SK-N-SH treated with all-trans-retinoic acid at 6 μM for 48 hours (cell line): ENCODE data around the gene UNC13C.

Experiments used
- ARNTL ChIP-seq: fragments of 450-650 bp; formaldehyde crosslinking; IDR thresholded peaks from 2 replicates; pipeline ENCODE4 v1.5.0; 2020; ENCODE audit warnings: low read depth, mild to moderate bottlenecking, moderate library complexity, borderline replicate concordance
- OSR1 ChIP-seq: fragments of 250-450 bp; sonication (Bioruptor Pico); IDR thresholded peaks from 2 replicates; pipeline ENCODE4 v1.8.0; 2022; ENCODE audit warnings: moderate library complexity, mild to moderate bottlenecking, inconsistent platforms
- PPARA ChIP-seq: fragments of 250-450 bp; sonication (Bioruptor Pico); IDR thresholded peaks from 2 replicates; pipeline ENCODE4 v1.5.0; 2020; ENCODE audit warnings: mild to moderate bottlenecking, borderline replicate concordance
- RARB ChIP-seq: fragments of 250-450 bp; sonication (Bioruptor Pico); IDR thresholded peaks from 2 replicates; pipeline ENCODE4 v1.8.0; 2021; ENCODE audit warnings: mild to moderate bottlenecking, moderate library complexity
- TCF4 ChIP-seq: fragments of 250-450 bp; sonication (Bioruptor Pico); IDR thresholded peaks from 2 replicates; pipeline ENCODE4 v1.8.0; 2021; ENCODE audit warnings: mild to moderate bottlenecking, moderate library complexity, borderline replicate concordance
- ZC3H10 ChIP-seq: fragments of 250-450 bp; sonication (Bioruptor Pico); IDR thresholded peaks from 2 replicates; pipeline ENCODE4 v1.5.1; 2021; ENCODE audit warnings: mild to moderate bottlenecking, moderate library complexity
- TF ChIP-seq, protein P1 (sequence below): fragments of 250-450 bp; sonication (Bioruptor Pico); IDR thresholded peaks from 2 replicates; pipeline ENCODE4 v1.8.0; 2021; ENCODE audit warnings: low read depth, mild to moderate bottlenecking, moderate library complexity, borderline replicate concordance
- TF ChIP-seq, protein P2 (sequence below): fragments of 250-450 bp; sonication (Bioruptor Pico); IDR thresholded peaks from 2 replicates; pipeline ENCODE4 v1.8.0; 2020; ENCODE audit warnings: mild to moderate bottlenecking, moderate library complexity, borderline replicate concordance
- TF ChIP-seq, protein P3 (sequence below): fragments of 250-450 bp; sonication (Bioruptor Pico); IDR thresholded peaks from 2 replicates; pipeline ENCODE4 v1.5.0; 2020; ENCODE audit warnings: mild to moderate bottlenecking, moderate library complexity

DNA sequence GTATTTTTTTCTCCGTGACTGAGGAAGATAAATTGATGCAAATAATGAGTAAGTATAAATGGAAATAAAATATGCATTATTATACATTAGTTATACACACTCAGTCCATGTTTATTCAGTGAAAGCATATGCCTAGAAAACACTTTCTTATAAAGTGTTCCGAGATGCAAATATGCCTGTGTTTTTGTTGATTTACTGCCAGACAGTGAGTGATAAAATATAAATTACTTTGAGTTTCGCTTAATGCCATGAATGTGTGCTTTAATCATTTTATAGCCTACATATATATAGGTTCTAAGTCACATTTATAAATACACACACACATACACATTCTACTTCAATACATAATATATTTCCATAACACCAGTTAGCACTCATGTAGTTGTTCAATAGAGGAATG lies 569.2 kb downstream of the UNC13C start:
- TF ChIP-seq OSR1: no peak
- TF ChIP-seq RARB (CRISPR knock-in tag): no peak
- TF ChIP-seq, protein P1, sequence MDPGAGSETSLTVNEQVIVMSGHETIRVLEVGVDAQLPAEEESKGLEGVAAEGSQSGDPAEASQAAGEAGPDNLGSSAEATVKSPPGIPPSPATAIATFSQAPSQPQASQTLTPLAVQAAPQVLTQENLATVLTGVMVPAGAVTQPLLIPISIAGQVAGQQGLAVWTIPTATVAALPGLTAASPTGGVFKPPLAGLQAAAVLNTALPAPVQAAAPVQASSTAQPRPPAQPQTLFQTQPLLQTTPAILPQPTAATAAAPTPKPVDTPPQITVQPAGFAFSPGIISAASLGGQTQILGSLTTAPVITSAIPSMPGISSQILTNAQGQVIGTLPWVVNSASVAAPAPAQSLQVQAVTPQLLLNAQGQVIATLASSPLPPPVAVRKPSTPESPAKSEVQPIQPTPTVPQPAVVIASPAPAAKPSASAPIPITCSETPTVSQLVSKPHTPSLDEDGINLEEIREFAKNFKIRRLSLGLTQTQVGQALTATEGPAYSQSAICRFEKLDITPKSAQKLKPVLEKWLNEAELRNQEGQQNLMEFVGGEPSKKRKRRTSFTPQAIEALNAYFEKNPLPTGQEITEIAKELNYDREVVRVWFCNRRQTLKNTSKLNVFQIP: no peak
- TF ChIP-seq ARNTL (CRISPR knock-in tag): no peak
- TF ChIP-seq, protein P2, sequence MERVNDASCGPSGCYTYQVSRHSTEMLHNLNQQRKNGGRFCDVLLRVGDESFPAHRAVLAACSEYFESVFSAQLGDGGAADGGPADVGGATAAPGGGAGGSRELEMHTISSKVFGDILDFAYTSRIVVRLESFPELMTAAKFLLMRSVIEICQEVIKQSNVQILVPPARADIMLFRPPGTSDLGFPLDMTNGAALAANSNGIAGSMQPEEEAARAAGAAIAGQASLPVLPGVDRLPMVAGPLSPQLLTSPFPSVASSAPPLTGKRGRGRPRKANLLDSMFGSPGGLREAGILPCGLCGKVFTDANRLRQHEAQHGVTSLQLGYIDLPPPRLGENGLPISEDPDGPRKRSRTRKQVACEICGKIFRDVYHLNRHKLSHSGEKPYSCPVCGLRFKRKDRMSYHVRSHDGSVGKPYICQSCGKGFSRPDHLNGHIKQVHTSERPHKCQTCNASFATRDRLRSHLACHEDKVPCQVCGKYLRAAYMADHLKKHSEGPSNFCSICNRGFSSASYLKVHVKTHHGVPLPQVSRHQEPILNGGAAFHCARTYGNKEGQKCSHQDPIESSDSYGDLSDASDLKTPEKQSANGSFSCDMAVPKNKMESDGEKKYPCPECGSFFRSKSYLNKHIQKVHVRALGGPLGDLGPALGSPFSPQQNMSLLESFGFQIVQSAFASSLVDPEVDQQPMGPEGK (CRISPR knock-in tag): no peak
- no peak for TF ChIP-seq ZC3H10 (CRISPR knock-in tag)
- no peak for TF ChIP-seq TCF4
- TF ChIP-seq, protein P3, sequence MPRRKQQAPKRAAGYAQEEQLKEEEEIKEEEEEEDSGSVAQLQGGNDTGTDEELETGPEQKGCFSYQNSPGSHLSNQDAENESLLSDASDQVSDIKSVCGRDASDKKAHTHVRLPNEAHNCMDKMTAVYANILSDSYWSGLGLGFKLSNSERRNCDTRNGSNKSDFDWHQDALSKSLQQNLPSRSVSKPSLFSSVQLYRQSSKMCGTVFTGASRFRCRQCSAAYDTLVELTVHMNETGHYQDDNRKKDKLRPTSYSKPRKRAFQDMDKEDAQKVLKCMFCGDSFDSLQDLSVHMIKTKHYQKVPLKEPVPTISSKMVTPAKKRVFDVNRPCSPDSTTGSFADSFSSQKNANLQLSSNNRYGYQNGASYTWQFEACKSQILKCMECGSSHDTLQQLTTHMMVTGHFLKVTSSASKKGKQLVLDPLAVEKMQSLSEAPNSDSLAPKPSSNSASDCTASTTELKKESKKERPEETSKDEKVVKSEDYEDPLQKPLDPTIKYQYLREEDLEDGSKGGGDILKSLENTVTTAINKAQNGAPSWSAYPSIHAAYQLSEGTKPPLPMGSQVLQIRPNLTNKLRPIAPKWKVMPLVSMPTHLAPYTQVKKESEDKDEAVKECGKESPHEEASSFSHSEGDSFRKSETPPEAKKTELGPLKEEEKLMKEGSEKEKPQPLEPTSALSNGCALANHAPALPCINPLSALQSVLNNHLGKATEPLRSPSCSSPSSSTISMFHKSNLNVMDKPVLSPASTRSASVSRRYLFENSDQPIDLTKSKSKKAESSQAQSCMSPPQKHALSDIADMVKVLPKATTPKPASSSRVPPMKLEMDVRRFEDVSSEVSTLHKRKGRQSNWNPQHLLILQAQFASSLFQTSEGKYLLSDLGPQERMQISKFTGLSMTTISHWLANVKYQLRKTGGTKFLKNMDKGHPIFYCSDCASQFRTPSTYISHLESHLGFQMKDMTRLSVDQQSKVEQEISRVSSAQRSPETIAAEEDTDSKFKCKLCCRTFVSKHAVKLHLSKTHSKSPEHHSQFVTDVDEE (CRISPR knock-in tag): no peak
- TF ChIP-seq PPARA: no peak
